GM12801 (cell line): Measurements from ENCODE around the gene CARD6.

Source experiments
- TF ChIP-seq, protein P1 (sequence below): IDR thresholded peaks from one replicate; pipeline ENCODE4 v1.5.1; 2011; ENCODE audit warnings: control low read depth; ENCODE audit not compliant: insufficient read length; ENCODE audit errors: extremely low read depth

Gene CARD6

DNA sequence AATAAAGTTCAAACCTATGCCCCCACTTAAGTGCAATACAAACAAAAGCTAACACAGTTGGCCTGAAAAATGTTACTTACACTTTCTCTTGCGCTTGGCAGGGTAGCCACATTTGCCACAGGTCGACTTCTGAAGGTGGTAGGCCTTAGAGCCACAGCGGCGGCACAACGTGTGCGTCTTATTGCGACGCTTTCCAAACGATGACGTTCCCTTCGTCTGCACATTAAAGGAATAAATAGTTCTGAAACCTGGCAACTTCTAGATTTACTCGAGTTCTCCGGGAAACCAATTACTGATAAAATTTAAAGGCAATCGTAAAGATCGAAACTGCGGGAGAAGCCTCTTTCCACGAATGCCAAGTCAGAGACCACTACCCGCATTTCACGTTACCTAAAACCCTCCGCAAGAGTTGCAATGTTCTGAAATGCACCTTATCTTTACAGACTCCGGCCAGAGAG, 6.7 kb upstream of the CARD6 start:
- TF ChIP-seq, protein P1, sequence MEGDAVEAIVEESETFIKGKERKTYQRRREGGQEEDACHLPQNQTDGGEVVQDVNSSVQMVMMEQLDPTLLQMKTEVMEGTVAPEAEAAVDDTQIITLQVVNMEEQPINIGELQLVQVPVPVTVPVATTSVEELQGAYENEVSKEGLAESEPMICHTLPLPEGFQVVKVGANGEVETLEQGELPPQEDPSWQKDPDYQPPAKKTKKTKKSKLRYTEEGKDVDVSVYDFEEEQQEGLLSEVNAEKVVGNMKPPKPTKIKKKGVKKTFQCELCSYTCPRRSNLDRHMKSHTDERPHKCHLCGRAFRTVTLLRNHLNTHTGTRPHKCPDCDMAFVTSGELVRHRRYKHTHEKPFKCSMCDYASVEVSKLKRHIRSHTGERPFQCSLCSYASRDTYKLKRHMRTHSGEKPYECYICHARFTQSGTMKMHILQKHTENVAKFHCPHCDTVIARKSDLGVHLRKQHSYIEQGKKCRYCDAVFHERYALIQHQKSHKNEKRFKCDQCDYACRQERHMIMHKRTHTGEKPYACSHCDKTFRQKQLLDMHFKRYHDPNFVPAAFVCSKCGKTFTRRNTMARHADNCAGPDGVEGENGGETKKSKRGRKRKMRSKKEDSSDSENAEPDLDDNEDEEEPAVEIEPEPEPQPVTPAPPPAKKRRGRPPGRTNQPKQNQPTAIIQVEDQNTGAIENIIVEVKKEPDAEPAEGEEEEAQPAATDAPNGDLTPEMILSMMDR: no peak

DNA sequence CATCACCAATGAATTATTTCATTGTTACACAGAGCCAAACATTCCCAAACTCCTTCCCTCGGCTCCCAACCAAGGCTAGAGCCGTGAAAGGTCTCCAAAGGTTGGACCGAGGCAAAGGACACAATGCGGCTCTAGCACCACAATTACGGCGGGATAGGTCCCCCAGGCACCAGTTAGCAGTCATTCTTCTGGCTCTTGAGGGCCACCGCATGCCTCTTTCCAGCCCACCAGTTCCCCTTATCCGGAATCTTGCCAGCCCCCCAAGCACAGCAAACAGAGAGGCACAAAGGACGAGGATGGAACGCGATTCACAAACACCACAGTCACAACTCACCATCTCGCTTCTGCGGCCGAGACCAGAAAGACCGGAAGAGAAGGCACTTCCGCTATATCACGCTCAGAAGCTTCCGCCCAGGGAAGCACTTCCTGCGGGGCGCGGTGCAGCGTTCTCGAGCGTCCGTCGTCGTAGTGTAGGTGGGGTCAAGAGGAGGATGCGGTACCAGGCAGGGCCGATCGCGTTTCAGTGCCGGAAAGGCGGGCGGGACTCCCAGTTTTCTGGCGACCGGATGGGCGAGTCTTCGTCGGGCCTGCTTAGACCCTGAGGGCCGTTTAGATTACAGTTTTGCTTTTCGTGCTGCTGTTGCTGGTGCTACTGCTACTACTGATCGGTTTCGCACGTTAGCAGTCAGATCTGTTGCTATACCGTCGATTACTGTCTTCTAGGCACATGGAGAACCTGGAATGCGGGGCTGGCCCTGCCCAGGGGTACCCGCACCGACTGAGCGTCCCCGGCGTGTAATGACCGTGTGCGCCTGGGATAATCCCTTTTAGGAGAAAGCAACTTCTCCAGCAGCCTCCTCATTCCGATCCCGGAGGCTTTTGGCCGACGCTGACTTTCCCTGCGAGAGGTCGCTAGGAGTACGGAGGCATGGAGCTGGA, 6.0 kb upstream of the CARD6 start, which contains the start of gene RPL37:
RPL37 (minus strand) TSS at position 374 of the 939 bp plus-strand sequence; CDS start at position 337, 37 bp downstream.
- TF ChIP-seq, protein P1: no peak

DNA sequence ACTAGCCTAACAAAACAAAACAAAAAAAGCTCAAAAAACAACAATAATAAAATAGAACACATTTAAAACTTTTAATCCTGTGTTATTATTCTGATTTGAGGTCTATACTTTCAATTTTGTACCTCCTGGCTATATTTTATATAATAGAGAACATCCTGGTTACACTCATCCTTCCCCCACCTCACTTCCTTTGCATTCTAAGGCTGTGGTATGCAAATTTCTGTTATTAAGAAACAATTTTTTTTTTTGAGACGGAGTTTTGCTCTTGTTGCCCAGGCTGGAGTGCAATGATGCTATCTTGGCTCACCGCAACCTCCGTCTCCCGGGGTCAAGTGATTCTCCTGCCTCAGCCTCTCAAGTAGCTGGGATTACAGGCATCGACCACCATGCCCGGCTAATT, 3.1 kb upstream of the CARD6 start:
- TF ChIP-seq, protein P1: no peak

DNA sequence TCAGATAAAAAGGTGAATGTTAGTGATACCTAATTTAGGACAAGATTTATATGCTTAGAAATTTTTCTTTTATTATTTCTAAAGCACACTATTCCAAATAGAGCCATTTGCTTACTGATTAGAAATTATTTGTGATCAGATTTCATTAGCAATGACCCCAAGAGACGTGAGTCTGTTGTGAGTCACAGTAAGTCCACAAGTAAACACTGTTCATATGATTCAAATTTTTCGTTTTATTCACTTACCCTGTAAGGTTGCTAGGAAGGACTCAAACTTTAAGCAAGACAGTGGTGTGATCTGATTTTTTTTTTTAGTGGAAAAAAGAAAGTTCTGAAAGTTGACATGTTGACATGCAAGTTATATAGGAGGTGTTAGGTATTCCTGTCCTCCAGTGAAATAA, 1.2 kb downstream of the CARD6 start:
- TF ChIP-seq, protein P1: no peak

DNA sequence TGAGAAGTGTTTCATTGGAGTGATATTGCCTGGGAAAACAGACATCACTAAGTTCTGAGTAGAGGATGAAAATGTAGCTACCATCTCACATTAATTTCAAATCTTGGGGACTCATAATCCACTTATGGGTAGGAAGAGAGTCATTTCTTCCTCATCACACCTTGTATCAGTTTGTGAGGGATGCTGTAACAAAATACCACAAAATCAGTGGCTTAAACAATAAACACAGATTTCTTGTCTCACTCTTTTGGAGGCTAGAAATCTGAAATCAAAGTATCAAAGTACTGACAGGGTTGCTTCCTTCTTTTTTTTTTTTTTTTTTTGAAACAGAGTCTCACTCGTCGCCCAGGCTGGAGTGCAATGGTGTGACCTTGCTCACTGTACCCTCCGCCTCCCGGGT, 3.4 kb downstream of the CARD6 start:
- TF ChIP-seq, protein P1: no peak

DNA sequence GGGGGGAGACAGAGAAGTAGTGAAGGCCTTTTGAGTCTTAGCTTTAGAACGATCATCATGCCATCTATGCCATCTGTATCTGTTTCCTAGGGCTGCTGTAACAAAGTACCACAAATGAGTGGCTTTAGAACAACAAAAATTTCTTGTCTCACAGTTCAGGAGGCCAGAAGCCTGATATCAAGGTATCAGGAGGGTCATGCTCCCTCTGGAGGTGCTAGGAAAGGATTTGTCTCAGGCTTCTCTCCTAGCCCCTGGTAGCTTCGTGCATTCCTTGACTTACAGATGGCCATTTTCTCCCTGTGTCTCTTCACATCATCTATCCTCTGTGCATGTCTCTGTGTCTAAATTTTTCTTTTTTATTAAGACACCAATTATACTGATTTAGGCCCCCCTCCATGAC, 5.2 kb downstream of the CARD6 start:
- TF ChIP-seq, protein P1: no peak

DNA sequence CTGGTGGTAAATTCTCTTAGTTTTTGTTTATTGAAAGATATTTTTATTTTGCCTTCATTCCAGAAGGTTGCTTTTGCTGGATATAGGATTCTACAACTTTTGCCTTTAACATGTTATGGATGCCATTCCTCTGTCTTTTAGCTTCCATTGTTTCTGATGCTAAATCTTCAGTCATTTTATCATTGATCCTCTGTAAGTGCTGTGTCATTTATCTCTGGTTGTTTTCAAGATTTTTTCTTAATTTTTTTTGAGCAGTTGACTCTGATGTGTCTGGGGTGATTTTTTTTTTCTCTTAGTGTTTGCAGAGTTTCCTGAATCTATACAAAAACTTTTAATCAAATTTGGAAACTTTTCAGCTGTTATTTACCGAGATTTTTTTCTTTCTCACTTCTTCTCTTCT, 6.4 kb downstream of the CARD6 start:
- TF ChIP-seq, protein P1: no peak
